Gastroesophageal sphincter (tissue), 4 donors: Measurements from ENCODE around the gene MPHOSPH10. TPM values are rescaled to one million over a fixed set of nuclear protein-coding genes. Genes with fewer than 3 reads are reported as not detected.

Source experiments
- ATAC-seq: fragments of 150-250 bp; one replicate; pipeline ENCODE4 v1.9.1; 2016; ENCODE audit warnings: mild to moderate bottlenecking, moderate library complexity
- H3K27ac ChIP-seq, 4 donors: fragments of 200-600 bp; sonication (generic) in 3 of 4; 1 replicate in 3 of 4; 2 replicates in 1 of 4; pipeline ENCODE4 v1.5.1; 2016 to 2019
- H3K27me3 ChIP-seq: fragments of 200-600 bp; sonication (generic); one replicate; pipeline ENCODE4 v1.5.1; 2019
- H3K36me3 ChIP-seq, 2 donors: fragments of 200-600 bp; sonication (generic); one replicate each; pipeline ENCODE4 v1.5.1; 2019; ENCODE audit warnings: control low read depth in 1 of 2
- H3K4me1 ChIP-seq, 3 donors: fragments of 200-600 bp; sonication (generic); 1 replicate in 2 of 3; 2 replicates in 1 of 3; pipeline ENCODE4 v1.5.1; 2016 to 2019; ENCODE audit warnings: control low read depth in 2 of 3
- H3K4me3 ChIP-seq, 2 donors: fragments of 200-600 bp; sonication (generic); one replicate each; pipeline ENCODE4 v1.5.1; 2019; ENCODE audit warnings: mild to moderate bottlenecking in 1 of 2, moderate library complexity in 1 of 2
- H3K9me3 ChIP-seq, 3 donors: fragments of 200-600 bp; sonication (generic); one replicate each; pipeline ENCODE4 v1.5.1; 2017 to 2019; ENCODE audit warnings: control low read depth in 2 of 3
- CTCF ChIP-seq, 4 experiments: fragments of 200-600 bp in 2 of 4; fragments of 450-650 bp in 2 of 4; sonication (generic) in 1 of 4; IDR thresholded peaks; one replicate each; pipeline ENCODE4 v1.5.1; 2017 to 2019; ENCODE audit warnings: antibody characterized with exemption in 4 of 4, mild to moderate bottlenecking in 2 of 4, moderate library complexity in 2 of 4
- EP300 ChIP-seq: sonication (generic); formaldehyde crosslinking; IDR thresholded peaks from one replicate; pipeline ENCODE4 v1.6.1; 2017; ENCODE audit warnings: antibody characterized with exemption, mild to moderate bottlenecking
- POLR2A ChIP-seq, 2 donors: fragments of 450-650 bp; IDR thresholded peaks; one replicate each; pipeline ENCODE4 v1.6.1; 2017; ENCODE audit warnings: antibody characterized with exemption in 2 of 2, mild to moderate bottlenecking in 2 of 2, moderate library complexity in 1 of 2
- POLR2AphosphoS5 ChIP-seq: sonication (generic); formaldehyde crosslinking; IDR thresholded peaks from one replicate; pipeline ENCODE4 v1.6.1; 2017; ENCODE audit warnings: antibody characterized with exemption
- WGBS, 2 donors: methylation state at CpG; one replicate each; pipeline ENCODE4 v1.1.5; 2018; ENCODE audit warnings: low coverage in 1 of 2; 5-methylcytosine and 5-hydroxymethylcytosine counted together
- total RNA-seq, 4 donors: library from RNA; depleted of rRNA; stranded (reverse); fragments of >200 nt; gene quantifications; one replicate each; pipeline ENCODE4 v1.1.0, GENCODE V29; 2016

The MPHOSPH10 gene
- total RNA-seq, 4 donors from 2014 or later: 16.2 to 24.6 (median 22.1) TPM

GRCh38 chr2:71148506-71149063 is 18.2 kb downstream of the MPHOSPH10 start:
- H3K36me3 ChIP-seq: peaks cover 13 to 72% of the 10 kb centered on the region in 2 donors
- no peaks in the 10 kb centered on the region for H3K27me3 ChIP-seq
- no peak overlapping the region for H3K4me3 ChIP-seq
- H3K27ac ChIP-seq: no peak overlapping the region
- TF ChIP-seq POLR2A (IDR thresholded peaks at IDR 0.05) (no peak), CTCF (IDR thresholded peaks at IDR 0.05) (no peak), POLR2AphosphoS5 (no peak), EP300 (no peak)
- H3K9me3 ChIP-seq: no peaks in the 10 kb centered on the region
- 97 to 100% methylated on average over 1 to 2 of the region's 2 CpGs for WGBS, 2 donors
- no peaks in the 10 kb centered on the region for H3K4me1 ChIP-seq
- no peak for ATAC-seq

- WGBS, 2 donors: 42 to 63% methylated on average over 2 to 3 of the region's 3 CpGs
- H3K27me3 ChIP-seq: no peaks in the 10 kb centered on the region
- peaks cover 0 to 56% of the 10 kb centered on the region in 2 donors for H3K36me3 ChIP-seq
- no peak overlapping the region for H3K27ac ChIP-seq
- no peaks in the 10 kb centered on the region for H3K9me3 ChIP-seq
- TF ChIP-seq CTCF (IDR thresholded peaks at IDR 0.05) (no peak), EP300 (no peak), POLR2AphosphoS5 (no peak), POLR2A (IDR thresholded peaks at IDR 0.05) (no peak)
- H3K4me3 ChIP-seq: no peak overlapping the region
- no peaks in the 10 kb centered on the region for H3K4me1 ChIP-seq
- ATAC-seq: no peak
Measured at GRCh38 chr2:71150082-71150816, 19.8 kb downstream of the MPHOSPH10 start.

GRCh38 chr2:71151620-71152019 is 21.2 kb downstream of the MPHOSPH10 start:
- peaks cover 0 to 42% of the 10 kb centered on the region in 2 donors for H3K36me3 ChIP-seq
- 93 to 100% methylated on average over 1 of the region's 1 CpG for WGBS, 2 donors
- H3K9me3 ChIP-seq: no peaks in the 10 kb centered on the region
- H3K27ac ChIP-seq: no peak overlapping the region
- no peak for ATAC-seq
- no peak overlapping the region for H3K4me3 ChIP-seq
- peaks cover 0 to under 1% (median 0%) of the 10 kb centered on the region in 3 donors for H3K4me1 ChIP-seq
- no peaks in the 10 kb centered on the region for H3K27me3 ChIP-seq
- TF ChIP-seq POLR2A (IDR thresholded peaks at IDR 0.05): no peak
- TF ChIP-seq EP300: no peak
- no peak for TF ChIP-seq POLR2AphosphoS5
- no peak for TF ChIP-seq CTCF (IDR thresholded peaks at IDR 0.05)

DNA sequence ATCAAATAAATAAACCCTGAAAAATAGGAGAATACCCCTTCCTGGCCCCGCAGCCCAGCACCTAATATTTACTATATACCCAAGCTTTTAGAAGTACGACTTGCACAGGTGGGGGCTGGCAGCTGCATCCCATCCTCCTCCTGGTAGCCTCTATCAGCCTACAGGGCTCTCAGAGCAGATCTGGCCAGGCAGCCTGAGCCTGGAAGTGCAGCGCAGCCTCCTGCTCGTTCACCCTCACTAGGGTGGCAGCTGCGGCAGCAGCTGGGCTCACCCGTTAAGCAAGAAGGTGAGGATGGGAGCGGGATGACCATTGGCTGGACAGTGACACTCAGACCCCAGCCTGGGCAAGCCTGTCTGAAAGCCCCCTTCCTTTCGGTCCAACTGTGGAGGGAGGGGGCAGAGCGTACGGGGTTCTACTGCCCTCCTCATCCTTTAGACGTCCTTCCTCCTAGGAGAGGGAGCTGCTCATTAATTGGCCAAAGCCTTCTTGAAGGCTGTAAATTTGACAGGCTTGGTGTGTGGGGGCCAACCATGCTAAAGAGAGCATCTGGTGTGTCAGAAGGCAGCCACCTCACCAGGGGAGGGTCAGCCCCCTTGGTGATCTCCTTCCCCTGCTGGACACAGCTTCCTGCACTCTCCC is 23.3 kb downstream of the MPHOSPH10 start:
- H3K36me3 ChIP-seq: peaks cover 0 to 21% of the 10 kb centered on the region in 2 donors
- ATAC-seq: no peak

More for the DNA sequence above, 23.3 kb downstream of the MPHOSPH10 start:
- Histone ChIP-seq H3K27ac (no peak overlapping the region), H3K9me3 (no peaks in the 10 kb centered on the region), H3K4me1 (peaks cover 0 to 12% (median 0%) of the 10 kb centered on the region in 3 donors), H3K4me3 (no peak overlapping the region), H3K27me3 (no peaks in the 10 kb centered on the region)
- no peak for TF ChIP-seq POLR2AphosphoS5
- TF ChIP-seq POLR2A (IDR thresholded peaks at IDR 0.05): no peak
- TF ChIP-seq EP300: no peak
- no peak for TF ChIP-seq CTCF (IDR thresholded peaks at IDR 0.05)
- 20 to 87% methylated on average over 1 to 5 of the region's 11 CpGs for WGBS, 2 donors
